HFF-Myc (cell line): ENCODE results near the gene THRA.

Experiments
- DNase-seq: peaks from one replicate; pipeline ENCODE4 v3.0.0-alpha.2; 2011; ENCODE audit warnings: low read depth; ENCODE audit errors: extremely low read depth
- H3K4me3 ChIP-seq: replicated peaks from 2 replicates; pipeline ENCODE4 v1.5.1; 2011; ENCODE audit warnings: low read depth, mild to moderate bottlenecking, control low read depth, low read length
- CTCF ChIP-seq: IDR thresholded peaks from 2 replicates; pipeline ENCODE4 v1.5.1; 2012; ENCODE audit warnings: mild to moderate bottlenecking, low read depth, low read length, control low read depth; ENCODE audit errors: missing control alignments

The THRA gene

GRCh38 chr17:40122136-40122998 is 59.6 kb downstream of the THRA start:
- no peak for TF ChIP-seq CTCF
- no peak for DNase-seq
- peak overlapping the region; percentile 91 for H3K4me3 ChIP-seq

GRCh38 chr17:40122999-40123810 is 60.4 kb downstream of the THRA start:
- H3K4me3 ChIP-seq: peak overlapping the region; percentile 91
- no peak for TF ChIP-seq CTCF
- DNase-seq: no peak

- H3K4me3 ChIP-seq: peak overlapping the region; percentile 91
- no peak for DNase-seq
- TF ChIP-seq CTCF: no peak
These were observed 61.0 kb downstream of the THRA start for GRCh38 chr17:40123811-40124114.

GRCh38 chr17:40124279-40125141 is 61.7 kb downstream of the THRA start:
- DNase-seq: no peak

GRCh38 chr17:40129498-40129897 is 66.7 kb downstream of the THRA start:
- no peak for DNase-seq
- H3K4me3 ChIP-seq: no peak overlapping the region
- TF ChIP-seq CTCF: no peak

More at GRCh38 chr17:40124279-40125141, 61.7 kb downstream of the THRA start:
- TF ChIP-seq CTCF: no peak
- H3K4me3 ChIP-seq: peak overlapping the region; percentile 91

GRCh38 chr17:40130352-40131042 is 67.7 kb downstream of the THRA start:
- TF ChIP-seq CTCF: no peak
- DNase-seq: no peak
- no peak overlapping the region for H3K4me3 ChIP-seq
